Kidney capillary endothelial cell (primary cell): Measurements from ENCODE around the gene ZNF214.
A peak's percentile ranks its signal among the peaks of the same experiment; 100 is the strongest.

ENCODE experiments used
- DNase-seq: peaks from one replicate; pipeline ENCODE4 v3.0.0-alpha.2; 2018; ENCODE audit warnings: low spot score

Gene ZNF214

DNA sequence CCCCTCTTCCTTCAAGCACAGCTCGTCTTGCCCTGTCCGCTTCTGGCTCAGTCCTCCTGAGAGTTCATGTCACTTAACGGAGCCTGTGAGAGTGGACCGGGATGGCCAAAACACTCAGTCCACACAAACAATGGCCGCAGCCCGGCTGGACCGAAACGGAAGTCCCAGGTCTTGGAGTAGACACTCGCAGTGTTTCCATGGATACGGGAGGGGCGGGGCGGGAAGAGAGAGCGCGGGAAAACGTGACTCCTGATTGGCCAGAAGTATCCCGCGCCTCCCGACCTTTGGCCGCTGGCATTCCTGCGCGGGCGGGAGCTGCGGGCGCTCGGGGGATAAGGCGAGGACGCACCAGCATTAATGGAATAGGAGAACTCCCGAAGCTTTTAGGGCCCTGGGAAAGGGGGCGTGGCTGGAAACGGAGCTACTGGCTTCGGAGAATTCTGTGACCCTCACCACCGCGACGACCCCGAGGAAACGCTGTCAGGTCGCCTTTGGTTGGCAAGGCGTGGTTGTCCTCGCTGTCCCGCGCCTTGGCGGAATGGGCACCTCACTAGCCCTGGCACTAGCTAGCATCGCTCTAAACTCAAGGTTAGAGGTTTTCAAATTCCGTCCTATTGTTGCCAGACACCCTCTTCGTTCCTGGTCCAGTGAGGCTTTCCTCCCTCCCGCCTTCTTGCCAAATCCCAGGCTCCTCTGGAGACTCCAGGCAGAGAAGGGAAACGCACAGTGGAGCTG lies at the start of gene ZNF214, which contains the start of gene NLRP14:
ZNF214 (minus strand) TSS at position 164 of the 735 bp plus-strand sequence. CDS start 17,511 bp downstream, outside the sequence.
NLRP14 (plus strand) TSS at position 297 of the 735 bp plus-strand sequence. CDS start 18,108 bp downstream, outside the sequence.
- DNase-seq, result peak; percentile 48

- DNase-seq, result no peak
Observed at GRCh38 chr11:7062534-7062933, 42.4 kb upstream of the ZNF214 start.

DNA sequence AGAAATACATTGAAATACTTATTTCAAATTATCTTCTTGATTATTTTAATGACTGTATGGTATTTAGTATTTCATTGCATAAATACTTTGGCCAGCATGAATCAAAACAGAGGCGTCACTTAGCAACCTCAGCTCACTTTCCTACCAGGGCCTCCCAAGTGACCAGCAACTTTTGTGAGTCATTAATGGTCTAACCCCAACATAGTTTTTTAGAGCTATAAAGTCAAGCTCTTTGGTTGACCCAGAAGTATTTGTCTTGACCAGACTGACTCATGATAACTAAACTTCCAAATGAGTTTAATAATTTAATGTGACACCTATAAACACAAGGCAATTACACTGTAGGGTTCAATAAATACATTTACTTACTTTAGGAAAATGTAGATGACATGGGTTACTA lies 40.7 kb upstream of the ZNF214 start:
- no peak for DNase-seq

DNA sequence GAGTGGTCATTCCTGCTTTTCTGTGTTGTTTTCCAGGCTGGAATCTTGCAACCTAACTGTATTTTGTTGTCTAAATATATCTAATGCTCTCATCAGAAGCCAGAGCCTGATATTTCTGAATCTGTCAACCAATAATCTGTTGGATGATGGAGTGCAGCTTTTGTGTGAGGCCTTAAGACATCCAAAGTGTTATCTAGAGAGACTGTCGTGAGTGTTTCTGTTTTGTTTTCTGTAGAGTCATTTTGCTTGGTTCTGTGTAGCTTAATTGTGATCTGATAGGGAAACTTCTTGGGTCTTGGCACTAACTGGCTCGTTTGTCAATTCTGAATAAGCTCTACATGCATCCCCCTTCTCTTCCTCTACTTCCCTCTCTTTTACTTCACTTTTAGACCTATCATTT lies 37.5 kb upstream of the ZNF214 start:
- DNase-seq, result no peak

DNA sequence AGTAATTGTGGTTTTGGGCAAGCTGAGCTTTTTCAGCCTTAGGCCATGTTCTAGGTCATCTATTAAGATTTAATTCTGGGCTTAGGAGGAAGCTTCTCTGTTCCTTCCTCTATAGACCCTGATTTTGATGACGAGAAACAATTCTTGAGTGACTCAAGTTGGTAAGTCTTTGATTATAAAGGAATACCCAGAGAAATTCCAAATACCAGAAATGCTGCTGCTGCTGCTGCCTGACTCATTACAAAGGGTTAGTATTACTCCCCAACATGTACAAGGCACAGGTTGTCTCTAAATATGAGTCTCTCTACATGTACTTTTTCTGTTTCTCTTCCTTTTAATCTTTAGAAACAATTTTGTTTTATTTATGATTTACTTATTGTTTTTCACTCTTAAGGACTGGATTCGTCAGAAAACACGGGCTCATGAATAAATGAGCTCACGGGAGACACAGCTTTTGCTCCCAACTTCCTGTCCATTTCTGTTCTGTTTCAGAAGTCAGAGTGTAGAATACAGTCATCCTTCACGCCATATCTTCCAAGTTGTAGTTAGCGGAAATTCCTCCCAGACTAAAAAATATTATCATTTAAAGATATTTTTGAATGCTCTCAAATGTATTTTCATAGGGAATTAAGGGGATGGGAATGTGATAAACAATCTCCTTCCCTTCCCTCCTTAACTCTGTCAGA lies 36.8 kb upstream of the ZNF214 start:
- no peak for DNase-seq

DNA sequence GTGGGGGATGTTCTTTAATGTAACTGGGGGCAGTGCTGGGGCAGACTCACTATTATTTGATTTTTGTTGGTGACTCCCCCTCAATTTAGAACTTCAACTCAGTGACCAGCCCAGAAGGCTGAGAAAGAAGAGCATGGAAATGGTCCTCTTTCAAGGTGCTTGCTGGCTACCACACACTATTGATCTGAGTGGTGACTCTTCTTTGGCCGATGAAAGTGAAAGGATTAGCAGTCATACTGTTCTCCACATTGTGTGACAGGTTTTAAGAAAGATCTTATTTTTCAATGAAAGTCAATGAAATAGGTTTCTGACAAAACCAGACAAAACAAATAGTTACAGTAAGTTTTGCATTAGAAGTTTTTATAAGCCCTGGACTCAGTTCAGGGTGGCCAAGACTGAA lies 30.0 kb upstream of the ZNF214 start:
- DNase-seq, result no peak

DNA sequence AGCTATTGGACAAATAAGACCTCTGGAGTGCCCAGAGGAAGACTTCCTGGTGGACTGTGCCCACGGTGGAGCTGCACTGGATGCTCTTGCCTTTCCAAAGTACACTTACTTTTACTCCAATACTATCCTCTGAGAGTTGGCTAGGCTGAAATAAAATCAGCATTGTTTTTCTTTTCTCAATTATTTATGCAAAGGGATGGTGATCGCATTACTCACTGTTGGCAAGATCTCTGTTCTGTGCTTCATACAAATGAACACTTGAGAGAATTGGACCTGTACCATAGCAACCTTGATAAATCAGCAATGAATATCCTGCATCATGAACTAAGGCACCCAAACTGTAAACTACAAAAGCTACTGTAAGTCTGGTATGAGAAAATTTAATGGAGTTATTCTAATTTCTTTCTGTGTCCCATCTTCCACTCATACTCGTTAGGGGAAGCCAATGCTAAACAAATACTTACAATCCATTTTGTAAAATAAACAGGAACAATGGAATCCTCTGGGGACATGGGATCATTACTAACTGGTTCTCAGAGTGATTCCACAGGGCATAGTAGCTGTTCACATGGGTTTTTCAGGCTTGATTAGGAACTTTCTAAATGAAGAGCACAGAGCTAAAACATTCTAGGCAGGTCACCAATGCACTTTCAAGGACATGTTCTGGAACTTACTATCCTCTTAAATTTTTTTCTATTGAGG lies 26.5 kb upstream of the ZNF214 start:
- no peak for DNase-seq

DNA sequence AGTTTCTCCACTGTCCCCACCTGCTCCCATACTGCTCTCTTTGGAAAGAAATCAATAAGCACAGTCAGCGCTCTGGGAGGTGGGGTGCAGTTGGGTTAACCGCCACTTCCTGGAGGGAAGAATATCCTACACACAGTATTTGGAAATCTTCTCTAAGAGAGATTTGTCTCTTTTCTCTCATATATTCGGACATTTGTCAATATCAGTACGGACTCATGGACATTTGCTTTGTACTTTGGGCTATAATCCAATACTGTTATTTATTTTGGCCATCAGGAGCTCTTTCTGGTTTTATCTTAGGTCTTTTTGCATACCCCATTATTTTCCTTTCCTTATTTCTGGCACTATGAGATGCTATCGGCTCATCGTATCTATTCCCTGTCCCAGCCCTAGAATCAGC lies 13.9 kb upstream of the ZNF214 start:
- no peak for DNase-seq

DNA sequence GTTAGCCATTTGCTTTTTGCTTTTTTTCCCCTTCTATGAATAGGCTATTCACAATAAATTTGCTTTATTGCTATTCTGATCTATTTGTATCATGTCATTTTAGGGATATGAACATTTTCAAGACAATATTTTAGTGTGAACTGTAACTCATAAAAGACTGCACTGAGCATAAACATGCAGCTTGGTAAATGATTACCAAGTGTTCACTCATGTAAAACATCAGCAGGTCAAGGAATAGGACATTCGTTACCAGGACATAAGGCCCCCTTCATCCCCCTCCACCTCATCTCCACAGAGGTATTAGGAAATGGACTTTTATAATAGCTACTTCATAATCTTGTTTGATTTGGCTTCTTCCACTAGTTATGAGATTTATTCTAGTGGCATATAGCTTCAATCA lies 12.5 kb upstream of the ZNF214 start:
- DNase-seq, result no peak

- DNase-seq, result no peak
Observed at GRCh38 chr11:7031471-7031871, 11.3 kb upstream of the ZNF214 start.

DNA sequence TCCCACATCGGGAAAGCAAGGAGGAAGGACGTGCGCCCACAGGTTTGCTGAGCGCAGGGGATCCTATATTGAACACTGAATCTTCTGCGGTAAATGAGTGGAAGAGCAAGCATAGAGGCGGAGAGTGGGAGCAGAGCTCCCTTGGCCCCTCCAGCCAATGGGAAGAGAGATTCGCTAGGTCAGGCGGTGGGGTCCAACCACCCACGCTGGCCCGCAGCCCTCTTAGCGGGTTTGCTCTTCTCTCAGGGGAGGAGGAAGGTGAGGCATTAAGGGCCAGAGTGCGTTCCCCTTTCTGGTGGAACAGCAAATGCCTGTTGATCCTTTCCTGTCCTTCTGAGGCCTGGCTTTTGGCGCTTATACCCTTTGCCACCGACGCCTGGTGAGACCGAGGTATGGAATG lies 10.7 kb upstream of the ZNF214 start:
- DNase-seq, result no peak

- no peak for DNase-seq
Observed at GRCh38 chr11:7028141-7028540, 8.0 kb upstream of the ZNF214 start.

GRCh38 chr11:7021318-7021717 lies 1.2 kb upstream of the ZNF214 start:
- no peak for DNase-seq

- DNase-seq, result no peak
Observed at GRCh38 chr11:7019500-7020182, 505 bp downstream of the ZNF214 start.

DNA sequence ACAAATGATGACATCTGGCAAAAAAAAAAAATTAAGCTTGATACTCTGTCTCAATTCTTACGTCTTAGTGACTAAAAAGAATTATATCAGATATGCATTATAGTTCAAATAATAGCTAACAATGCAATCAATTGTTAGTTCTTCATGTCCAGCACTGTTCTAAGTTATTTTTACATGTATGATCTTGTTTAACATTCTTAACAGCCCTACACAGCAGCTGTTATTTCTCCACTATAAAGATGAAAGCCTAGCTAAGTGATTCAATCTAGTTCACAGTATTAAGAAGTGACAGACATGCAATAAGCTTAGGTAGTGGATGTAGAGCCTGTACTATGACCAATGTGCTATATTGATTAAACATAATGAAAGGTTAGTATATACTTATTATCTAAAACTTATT lies 4.1 kb downstream of the ZNF214 start:
- no peak for DNase-seq

GRCh38 chr11:7014118-7014517 lies 6.0 kb downstream of the ZNF214 start:
- DNase-seq, result no peak

GRCh38 chr11:7004482-7004881 lies 15.7 kb downstream of the ZNF214 start:
- DNase-seq, result peak; percentile 33

DNA sequence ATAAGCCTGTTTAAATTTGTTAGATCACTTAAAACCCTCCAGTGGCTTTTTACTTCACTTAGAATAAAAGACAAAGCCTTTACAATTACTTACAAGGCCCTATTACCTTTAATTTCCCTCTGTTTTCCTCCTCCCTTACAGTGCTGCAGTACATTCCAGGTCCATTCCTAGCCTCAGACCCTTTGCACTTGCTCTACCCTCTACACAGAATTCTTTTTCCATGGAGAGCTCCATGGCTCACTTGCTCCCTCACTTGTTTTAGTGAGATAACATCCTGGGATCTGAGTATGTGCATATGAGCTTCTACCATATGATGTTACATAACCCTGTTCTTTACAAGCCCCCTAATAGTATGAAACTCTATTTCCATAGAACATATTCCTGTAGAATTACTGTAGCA lies 24.4 kb downstream of the ZNF214 start:
- no peak for DNase-seq

GRCh38 chr11:6992457-6993417 lies 27.4 kb downstream of the ZNF214 start:
- DNase-seq, result no peak

GRCh38 chr11:6992026-6992425 lies 28.1 kb downstream of the ZNF214 start:
- no peak for DNase-seq

- no peak for DNase-seq
Observed at GRCh38 chr11:6991227-6991626, 28.9 kb downstream of the ZNF214 start.
